ENCODE results near the gene TRAFD1.

TRAFD1 gene

GRCh38 chr12:112125250-112125999, at the start of gene TRAFD1:
Gene TRAFD1 (plus strand): TSS chr12:112125560. CDS start chr12:112130523, 4,963 bp downstream.
- H3K4me3 ChIP-seq (replicated peaks; ENCODE audit: low read depth, low read length), result peak within 1 kb of the TSS; percentile 82

GRCh38 chr12:112087055-112087850, 38.1 kb upstream of the TRAFD1 start:
- H3K4me3 ChIP-seq (replicated peaks; ENCODE audit: low read depth, low read length), result no peak overlapping the region
- TF ChIP-seq CTCF (IDR thresholded peaks at IDR 0.05; ENCODE audit: low read depth, low read length, missing control alignments), result no peak
- DNase-seq (ENCODE audit: extremely low read depth, low read depth), result no peak

More at GRCh38 chr12:112125250-112125999, at the start of gene TRAFD1:
- no peak for TF ChIP-seq CTCF (IDR thresholded peaks at IDR 0.05; ENCODE audit: low read depth, low read length, missing control alignments)
- peak; percentile 84 for DNase-seq (ENCODE audit: extremely low read depth, low read depth)

GRCh38 chr12:112087851-112088250, 37.5 kb upstream of the TRAFD1 start:
- no peak overlapping the region for H3K4me3 ChIP-seq (replicated peaks; ENCODE audit: low read depth, low read length)
- no peak for DNase-seq (ENCODE audit: extremely low read depth, low read depth)

GRCh38 chr12:112091563-112091962, 33.8 kb upstream of the TRAFD1 start:
- no peak overlapping the region for H3K4me3 ChIP-seq (replicated peaks; ENCODE audit: low read depth, low read length)
- TF ChIP-seq CTCF (IDR thresholded peaks at IDR 0.05; ENCODE audit: low read depth, low read length, missing control alignments), result no peak
- no peak for DNase-seq (ENCODE audit: extremely low read depth, low read depth)

More at GRCh38 chr12:112087851-112088250, 37.5 kb upstream of the TRAFD1 start:
- TF ChIP-seq CTCF (IDR thresholded peaks at IDR 0.05; ENCODE audit: low read depth, low read length, missing control alignments), result no peak

- no peak overlapping the region for H3K4me3 ChIP-seq (replicated peaks; ENCODE audit: low read depth, low read length)
- DNase-seq (ENCODE audit: extremely low read depth, low read depth), result no peak
- TF ChIP-seq CTCF (IDR thresholded peaks at IDR 0.05; ENCODE audit: low read depth, low read length, missing control alignments), result no peak
These were observed 29.3 kb upstream of the TRAFD1 start for GRCh38 chr12:112096070-112096469.

- TF ChIP-seq CTCF (IDR thresholded peaks at IDR 0.05; ENCODE audit: low read depth, low read length, missing control alignments), result no peak
- DNase-seq (ENCODE audit: extremely low read depth, low read depth), result no peak
- no peak overlapping the region for H3K4me3 ChIP-seq (replicated peaks; ENCODE audit: low read depth, low read length)
These were observed 28.7 kb upstream of the TRAFD1 start for GRCh38 chr12:112096667-112097066.
